ENCODE data around the gene CYP4F2. TPM values are rescaled to one million over a fixed set of nuclear protein-coding genes. Genes with fewer than 3 reads are reported as not detected.
"Not testable (repeated sequence)": the region's sequence is repeated elsewhere in the genome, so short reads cannot be mapped to it uniquely, and the experiment has no call there.

CYP4F2 gene
- total RNA-seq, 3 donors from 2014 or later (not counting 1 experiment from before 2014, with no cell fraction given), result 0.75 TPM; not detected in 2

- TF ChIP-seq CTCF (IDR thresholded peaks at IDR 0.05), result no peak
- no peaks in the 10 kb centered on the region for H3K9me3 Mint-ChIP-seq
- peaks cover 42 to 52% of the 10 kb centered on the region in 2 donors for H3K27me3 Mint-ChIP-seq (ENCODE audit: low read depth in 2 of 2)
- H3K36me3 Mint-ChIP-seq, result peaks cover 7% of the 10 kb centered on the region
- peaks cover 0 to 4% of the 10 kb centered on the region in 2 donors for H3K4me1 Mint-ChIP-seq
- no peaks in the 10 kb centered on the region for H3K9me3 ChIP-seq (ENCODE audit: control insufficient read depth, insufficient read depth, low read length)
- H3K4me3 ChIP-seq (ENCODE audit: low read length), result no peak overlapping the region
- peaks cover 19% of the 10 kb centered on the region for H3K27me3 ChIP-seq (ENCODE audit: control insufficient read depth, insufficient read depth, low read length)
- H3K27ac ChIP-seq (ENCODE audit: low read length), result no peak overlapping the region
- no peaks in the 10 kb centered on the region for H3K36me3 ChIP-seq (ENCODE audit: control insufficient read depth, insufficient read depth, low read length)
- H3K4me3 Mint-ChIP-seq, result no peak overlapping the region
- no peak overlapping the region for H3K27ac Mint-ChIP-seq
- 93% methylated on average over 7 of the region's 8 CpGs for WGBS (ENCODE audit: insufficient coverage)
- DNase-seq, result no peak
- intact Hi-C loops (cut with micrococcal nuclease), result no loop called here
- ATAC-seq, result no peak
- H3K4me1 ChIP-seq (ENCODE audit: control insufficient read depth, insufficient read depth, low read length), result peaks cover 2% of the 10 kb centered on the region
Measured at GRCh38 chr19:15913830-15914229, 16.0 kb upstream of the CYP4F2 start.

GRCh38 chr19:15913384-15913783 is 15.5 kb upstream of the CYP4F2 start:
- 78% methylated on average over 6 of the region's 6 CpGs for WGBS (ENCODE audit: insufficient coverage)
- H3K4me1 Mint-ChIP-seq, result peaks cover 0 to 4% of the 10 kb centered on the region in 2 donors
- no peaks in the 10 kb centered on the region for H3K9me3 ChIP-seq (ENCODE audit: control insufficient read depth, insufficient read depth, low read length)
- ATAC-seq, result no peak
- H3K27ac ChIP-seq (ENCODE audit: low read length), result no peak overlapping the region
- peaks cover 40 to 52% of the 10 kb centered on the region in 2 donors for H3K27me3 Mint-ChIP-seq (ENCODE audit: low read depth in 2 of 2)
- H3K4me3 Mint-ChIP-seq, result no peak overlapping the region
- no peak overlapping the region for H3K4me3 ChIP-seq (ENCODE audit: low read length)
- H3K4me1 ChIP-seq (ENCODE audit: control insufficient read depth, insufficient read depth, low read length), result peaks cover 2% of the 10 kb centered on the region
- H3K36me3 Mint-ChIP-seq, result peaks cover 7% of the 10 kb centered on the region
- no peaks in the 10 kb centered on the region for H3K9me3 Mint-ChIP-seq
- no peak overlapping the region for H3K27ac Mint-ChIP-seq
- TF ChIP-seq CTCF (IDR thresholded peaks at IDR 0.05), result no peak
- H3K36me3 ChIP-seq (ENCODE audit: control insufficient read depth, insufficient read depth, low read length), result no peaks in the 10 kb centered on the region
- intact Hi-C loops (cut with micrococcal nuclease), result no loop called here
- DNase-seq, result no peak
- peaks cover 21% of the 10 kb centered on the region for H3K27me3 ChIP-seq (ENCODE audit: control insufficient read depth, insufficient read depth, low read length)

- 4% methylated on average over 44 of the region's 44 CpGs for WGBS (ENCODE audit: insufficient coverage)
- no peak overlapping the region for H3K4me3 Mint-ChIP-seq
- ATAC-seq (no peak), DNase-seq (no peak)
- no peak overlapping the region for H3K27ac Mint-ChIP-seq
- no peaks in the 10 kb centered on the region for H3K9me3 Mint-ChIP-seq
- H3K27me3 Mint-ChIP-seq (ENCODE audit: low read depth in 2 of 2), result peaks cover 39 to 62% of the 10 kb centered on the region in 2 donors
- intact Hi-C loops (cut with micrococcal nuclease), result no loop called here
- H3K36me3 ChIP-seq (ENCODE audit: control insufficient read depth, insufficient read depth, low read length), result no peaks in the 10 kb centered on the region
- H3K9me3 ChIP-seq (ENCODE audit: control insufficient read depth, insufficient read depth, low read length), result no peaks in the 10 kb centered on the region
- peaks cover 0 to 4% of the 10 kb centered on the region in 2 donors for H3K4me1 Mint-ChIP-seq
- H3K27me3 ChIP-seq (ENCODE audit: control insufficient read depth, insufficient read depth, low read length), result peaks cover 18% of the 10 kb centered on the region
- TF ChIP-seq CTCF (IDR thresholded peaks at IDR 0.05), result no peak
- peaks cover 7% of the 10 kb centered on the region for H3K36me3 Mint-ChIP-seq
- H3K4me3 ChIP-seq (ENCODE audit: low read length), result no peak overlapping the region
- H3K4me1 ChIP-seq (ENCODE audit: control insufficient read depth, insufficient read depth, low read length), result peaks cover 2% of the 10 kb centered on the region
- H3K27ac ChIP-seq (ENCODE audit: low read length), result no peak overlapping the region
Measured at GRCh38 chr19:15911599-15912235, 13.8 kb upstream of the CYP4F2 start.

GRCh38 chr19:15905026-15905425 is 7.2 kb upstream of the CYP4F2 start:
- Mint-ChIP-seq H3K9me3 (no peaks in the 10 kb centered on the region), H3K4me1 (no peaks in the 10 kb centered on the region), H3K27me3 (ENCODE audit: low read depth in 2 of 2) (peaks cover 24 to 70% of the 10 kb centered on the region in 2 donors), H3K4me3 (no peak overlapping the region), H3K36me3 (no peaks in the 10 kb centered on the region), H3K27ac (no peak overlapping the region)
- H3K4me3 ChIP-seq (ENCODE audit: low read length), result no peak overlapping the region
- no peaks in the 10 kb centered on the region for H3K4me1 ChIP-seq (ENCODE audit: control insufficient read depth, insufficient read depth, low read length)
- ATAC-seq, result no peak
- TF ChIP-seq CTCF (IDR thresholded peaks at IDR 0.05), result no peak
- intact Hi-C loops (cut with micrococcal nuclease), result no loop called here
- no peak overlapping the region for H3K27ac ChIP-seq (ENCODE audit: low read length)
- H3K36me3 ChIP-seq (ENCODE audit: control insufficient read depth, insufficient read depth, low read length), result no peaks in the 10 kb centered on the region
- no peaks in the 10 kb centered on the region for H3K9me3 ChIP-seq (ENCODE audit: control insufficient read depth, insufficient read depth, low read length)
- DNase-seq, result no peak
- H3K27me3 ChIP-seq (ENCODE audit: control insufficient read depth, insufficient read depth, low read length), result peaks cover 9% of the 10 kb centered on the region

GRCh38 chr19:15902898-15903297 is 5.0 kb upstream of the CYP4F2 start:
- H3K27me3 ChIP-seq (ENCODE audit: control insufficient read depth, insufficient read depth, low read length); H3K9me3 ChIP-seq (ENCODE audit: control insufficient read depth, insufficient read depth, low read length); H3K4me3 ChIP-seq (ENCODE audit: low read length); intact Hi-C loops (cut with micrococcal nuclease); H3K27ac ChIP-seq (ENCODE audit: low read length); H3K36me3 ChIP-seq (ENCODE audit: control insufficient read depth, insufficient read depth, low read length); H3K4me1 ChIP-seq (ENCODE audit: control insufficient read depth, insufficient read depth, low read length); H3K36me3 Mint-ChIP-seq; H3K27ac Mint-ChIP-seq; H3K4me3 Mint-ChIP-seq; ATAC-seq; H3K9me3 Mint-ChIP-seq; H3K4me1 Mint-ChIP-seq; DNase-seq: not testable (repeated sequence)
- 93% methylated on average over 29 of the region's 29 CpGs for WGBS (ENCODE audit: insufficient coverage)
- H3K27me3 Mint-ChIP-seq (ENCODE audit: low read depth in 2 of 2), result peaks cover 26 to 70% of the 10 kb centered on the region in 2 donors
